ENCODE results near the gene SLC35F4. TPM values are rescaled to one million over a fixed set of nuclear protein-coding genes. Genes with fewer than 3 reads are reported as not detected.

The SLC35F4 gene
- total RNA-seq (2014; rRNA removed): not detected in 2 replicates
- Bru-seq, nascent RNA: percentile 1 among the genes with signal in this experiment
- BruChase-seq, experiment 1, labeled RNA remaining after a 6-hour chase: percentile 4 among the genes with signal in this experiment
- percentile 5 among the genes with signal in this experiment for BruChase-seq, experiment 2, labeled RNA remaining after a 2-hour chase
- long read RNA-seq: 0 reads

DNA sequence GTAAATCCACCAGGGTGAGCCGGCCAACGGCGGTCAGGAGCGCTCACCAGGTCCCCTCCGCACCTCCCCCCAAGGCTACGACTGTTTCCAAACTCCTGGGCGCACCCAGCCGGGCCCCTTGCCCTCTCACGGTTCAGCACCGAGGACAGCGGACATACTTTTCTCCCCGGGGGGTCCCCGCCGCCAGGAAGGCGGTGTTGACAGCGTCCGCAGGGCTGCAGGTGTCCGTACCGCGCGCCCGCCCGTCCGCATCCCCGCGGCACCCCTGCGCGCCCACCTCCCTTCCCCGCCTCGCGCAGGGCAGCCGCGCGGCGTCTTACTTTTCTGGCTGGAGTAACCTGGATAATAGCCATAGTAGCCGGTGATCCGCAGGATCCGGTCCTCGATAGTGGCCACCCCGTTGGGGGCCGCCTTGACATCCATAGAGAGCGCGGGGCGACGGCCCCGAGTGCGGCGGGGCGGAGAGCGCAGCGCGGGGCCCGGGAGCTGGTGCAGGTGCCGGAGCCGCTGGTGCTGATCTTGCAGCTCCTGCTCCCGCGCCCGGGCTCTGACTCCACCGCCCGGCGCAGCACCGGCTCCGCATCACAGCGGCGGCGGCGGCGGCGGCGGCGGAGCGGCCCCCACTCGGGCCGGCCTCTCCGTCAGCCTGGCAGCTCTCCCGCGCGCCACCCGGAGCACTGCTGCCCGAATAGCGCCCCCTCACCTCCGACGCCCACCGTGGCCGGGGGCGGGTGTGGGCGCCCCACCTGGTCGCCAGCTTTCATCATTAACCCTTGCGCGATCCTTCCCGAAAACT is at the start of gene SLC35F4:
Gene SLC35F4 (minus strand): TSS at position 690 of the 796 bp plus-strand sequence.
- Histone ChIP-seq H4K20me1 (ENCODE audit: low read length) (no peaks in the 10 kb centered on the region), H3K27me3 (ENCODE audit: low read length) (peaks cover 50% of the 10 kb centered on the region), H3K9me2 (replicated peaks; ENCODE audit: low read length) (no peaks in the 10 kb centered on the region), H3K27ac (ENCODE audit: low read length) (no peak within 1 kb of the TSS), H3K9me3 (ENCODE audit: low read length) (no peaks in the 10 kb centered on the region), H3K4me1 (ENCODE audit: insufficient read depth, low read length) (no peaks in the 10 kb centered on the region), H2AFZ (ENCODE audit: low read length) (no peak within 1 kb of the TSS), H3K36me3 (ENCODE audit: low read depth, low read length) (no peaks in the 10 kb centered on the region), H3K4me3 (ENCODE audit: low read length) (no peak within 1 kb of the TSS), H3K4me2 (ENCODE audit: low read length) (no peak within 1 kb of the TSS), H3K9ac (ENCODE audit: low read length) (no peak within 1 kb of the TSS), H3K79me2 (ENCODE audit: low read length) (no peaks in the 10 kb centered on the region), H3F3A (ENCODE audit: low read length, unreplicated experiment) (no peaks in the 10 kb centered on the region)
- intact Hi-C loops (cut with micrococcal nuclease): no loop called here
- ATAC-seq (no peak), DNase-seq (no peak)
- TF ChIP-seq EZH2 (IDR thresholded peaks at IDR 0.05; ENCODE audit: low read length, unreplicated experiment): no peak
- TF ChIP-seq EZH2phosphoT487 (IDR thresholded peaks at IDR 0.05; ENCODE audit: borderline replicate concordance, low read length): no peak
- TF ChIP-seq, protein P1, sequence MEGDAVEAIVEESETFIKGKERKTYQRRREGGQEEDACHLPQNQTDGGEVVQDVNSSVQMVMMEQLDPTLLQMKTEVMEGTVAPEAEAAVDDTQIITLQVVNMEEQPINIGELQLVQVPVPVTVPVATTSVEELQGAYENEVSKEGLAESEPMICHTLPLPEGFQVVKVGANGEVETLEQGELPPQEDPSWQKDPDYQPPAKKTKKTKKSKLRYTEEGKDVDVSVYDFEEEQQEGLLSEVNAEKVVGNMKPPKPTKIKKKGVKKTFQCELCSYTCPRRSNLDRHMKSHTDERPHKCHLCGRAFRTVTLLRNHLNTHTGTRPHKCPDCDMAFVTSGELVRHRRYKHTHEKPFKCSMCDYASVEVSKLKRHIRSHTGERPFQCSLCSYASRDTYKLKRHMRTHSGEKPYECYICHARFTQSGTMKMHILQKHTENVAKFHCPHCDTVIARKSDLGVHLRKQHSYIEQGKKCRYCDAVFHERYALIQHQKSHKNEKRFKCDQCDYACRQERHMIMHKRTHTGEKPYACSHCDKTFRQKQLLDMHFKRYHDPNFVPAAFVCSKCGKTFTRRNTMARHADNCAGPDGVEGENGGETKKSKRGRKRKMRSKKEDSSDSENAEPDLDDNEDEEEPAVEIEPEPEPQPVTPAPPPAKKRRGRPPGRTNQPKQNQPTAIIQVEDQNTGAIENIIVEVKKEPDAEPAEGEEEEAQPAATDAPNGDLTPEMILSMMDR (conservative IDR thresholded peaks at IDR 0.05; ENCODE audit: low read depth, low read length): no peak
- BruUV-seq (replicated peaks): no TSS peak
- CTCF ChIA-PET: no interaction called here
- POLR2A ChIA-PET (ENCODE audit: unreplicated experiment): no interaction called here

DNA sequence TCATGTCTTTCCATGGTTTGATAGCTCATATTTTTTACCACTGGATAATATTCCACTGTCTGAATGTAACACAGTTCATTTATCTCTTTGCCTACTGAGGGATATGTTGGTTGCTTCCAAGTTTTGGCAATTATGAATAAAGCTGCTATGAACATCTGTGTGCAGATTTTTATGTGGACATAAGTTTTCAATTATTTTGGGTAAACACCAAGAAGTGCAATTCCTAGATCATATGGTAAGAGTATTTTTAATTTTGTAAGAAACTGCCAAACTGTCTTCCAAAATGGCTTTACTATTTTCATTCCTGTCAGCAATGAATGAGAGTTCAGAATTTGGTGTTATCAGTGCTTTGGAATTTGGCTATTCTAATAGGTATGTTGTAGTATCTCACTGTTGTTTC is 43.7 kb upstream of the SLC35F4 start:
- ATAC-seq (no peak), DNase-seq (no peak)
- H4K20me1 ChIP-seq (ENCODE audit: low read length): no peaks in the 10 kb centered on the region
- H2AFZ ChIP-seq (ENCODE audit: low read length): no peak overlapping the region
- H3K9me2 ChIP-seq (replicated peaks; ENCODE audit: low read length): no peaks in the 10 kb centered on the region
- no peaks in the 10 kb centered on the region for H3K79me2 ChIP-seq (ENCODE audit: low read length)
- H3K4me3 ChIP-seq (ENCODE audit: low read length): no peak overlapping the region
- H3K36me3 ChIP-seq (ENCODE audit: low read depth, low read length): no peaks in the 10 kb centered on the region
- H3K4me2 ChIP-seq (ENCODE audit: low read length): no peak overlapping the region
- H3K9me3 ChIP-seq (ENCODE audit: low read length): no peaks in the 10 kb centered on the region; the same call in 1 of the 2 replicates
- H3K9ac ChIP-seq (ENCODE audit: low read length): no peak overlapping the region
- no peak overlapping the region for H3K27ac ChIP-seq (ENCODE audit: low read length)
- intact Hi-C loops (cut with micrococcal nuclease): no loop called here
- CTCF ChIA-PET: interaction anchor here (0.5 kb wide), 1 partner anchor 164 kb away, joined by 7 read pairs; no protein-coding TSS in a partner anchor
- H3K27me3 ChIP-seq (ENCODE audit: low read length): peaks cover 41% of the 10 kb centered on the region
- no peaks in the 10 kb centered on the region for H3F3A ChIP-seq (ENCODE audit: low read length, unreplicated experiment)
- no peak for TF ChIP-seq EZH2phosphoT487 (IDR thresholded peaks at IDR 0.05; ENCODE audit: borderline replicate concordance, low read length)
- TF ChIP-seq, protein P1 (conservative IDR thresholded peaks at IDR 0.05; ENCODE audit: low read depth, low read length): no peak
- no peak for TF ChIP-seq EZH2 (IDR thresholded peaks at IDR 0.05; ENCODE audit: low read length, unreplicated experiment)
- no peaks in the 10 kb centered on the region for H3K4me1 ChIP-seq (ENCODE audit: insufficient read depth, low read length)
- POLR2A ChIA-PET (ENCODE audit: unreplicated experiment): no interaction called here
- no TSS peak for BruUV-seq (replicated peaks)

DNA sequence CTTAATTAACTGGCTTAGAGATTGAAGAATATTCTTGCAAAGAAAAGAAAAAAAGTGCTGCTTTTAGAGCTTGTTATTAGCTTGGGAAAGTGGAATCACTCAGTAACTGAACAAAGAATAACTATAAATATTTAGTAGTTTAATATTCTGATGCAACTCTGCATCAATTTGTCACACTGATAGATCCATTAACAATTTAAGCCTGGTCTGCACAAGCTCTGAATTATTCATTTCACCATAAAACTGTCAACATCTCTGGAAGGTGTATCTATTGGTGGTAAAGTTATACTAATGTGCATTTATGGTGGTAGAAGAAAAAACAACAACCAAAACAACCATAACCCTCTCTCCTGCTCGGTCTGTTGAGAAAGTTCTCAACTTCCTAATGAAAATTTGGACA is 38.1 kb upstream of the SLC35F4 start:
- POLR2A ChIA-PET (ENCODE audit: unreplicated experiment): interaction anchor here (0.6 kb wide), 1 partner anchor 723 kb away, joined by 4 read pairs; no protein-coding TSS in a partner anchor
- CTCF ChIA-PET: no interaction called here
- Histone ChIP-seq H2AFZ (ENCODE audit: low read length) (no peak overlapping the region), H3K9me3 (ENCODE audit: low read length) (no peaks in the 10 kb centered on the region), H3K79me2 (ENCODE audit: low read length) (no peaks in the 10 kb centered on the region), H3K4me1 (ENCODE audit: insufficient read depth, low read length) (no peaks in the 10 kb centered on the region), H3K4me2 (ENCODE audit: low read length) (no peak overlapping the region), H3K36me3 (ENCODE audit: low read depth, low read length) (no peaks in the 10 kb centered on the region), H3K27ac (ENCODE audit: low read length) (no peak overlapping the region), H3K9ac (ENCODE audit: low read length) (no peak overlapping the region), H4K20me1 (ENCODE audit: low read length) (no peaks in the 10 kb centered on the region), H3K27me3 (ENCODE audit: low read length) (peaks cover 48% of the 10 kb centered on the region), H3K4me3 (ENCODE audit: low read length) (no peak overlapping the region), H3K9me2 (replicated peaks; ENCODE audit: low read length) (no peaks in the 10 kb centered on the region), H3F3A (ENCODE audit: low read length, unreplicated experiment) (no peaks in the 10 kb centered on the region)
- intact Hi-C loops (cut with micrococcal nuclease): no loop called here
- TF ChIP-seq, protein P1 (conservative IDR thresholded peaks at IDR 0.05; ENCODE audit: low read depth, low read length): no peak
- no peak for TF ChIP-seq EZH2phosphoT487 (IDR thresholded peaks at IDR 0.05; ENCODE audit: borderline replicate concordance, low read length)
- no peak for TF ChIP-seq EZH2 (IDR thresholded peaks at IDR 0.05; ENCODE audit: low read length, unreplicated experiment)
- no peak for DNase-seq
- ATAC-seq: no peak
- BruUV-seq (replicated peaks): no TSS peak
